Lung (tissue), 12 donors: ENCODE results near the gene POLR3G. TPM values are rescaled to one million over a fixed set of nuclear protein-coding genes. Genes with fewer than 3 reads are reported as not detected.

ENCODE experiments used
- ATAC-seq: fragments of 200-7000 bp; cut with Tn5 transposase; one replicate; pipeline ENCODE4 v1.9.1; 2020; ENCODE audit warnings: moderate number of reproducible peaks; ENCODE audit not compliant: insufficient read depth, low FRiP score
- DNase-seq, 3 donors: peaks; one replicate each; pipeline ENCODE4 v3.0.0-alpha.2; 2013 to 2017
- H3K27ac ChIP-seq, 2 donors: one replicate each; pipeline ENCODE4 v1.5.1; 2013; ENCODE audit warnings: mild to moderate bottlenecking in 2 of 2, moderate library complexity in 2 of 2, control low read depth in 1 of 2, inconsistent platforms in 1 of 2, low read depth in 1 of 2, low read length in 1 of 2
- H3K27me3 ChIP-seq, 3 donors: one replicate each; pipeline ENCODE4 v1.5.1; 2013; ENCODE audit warnings: low read length in 2 of 3; ENCODE audit not compliant: control insufficient read depth in 3 of 3, insufficient read depth in 3 of 3
- H3K36me3 ChIP-seq, 4 donors: one replicate each; pipeline ENCODE4 v1.5.1; 2013; ENCODE audit warnings: low read length in 4 of 4, mild to moderate bottlenecking in 1 of 4, moderate library complexity in 1 of 4; ENCODE audit not compliant: control insufficient read depth in 4 of 4, insufficient read depth in 4 of 4
- H3K4me1 ChIP-seq, 5 donors: one replicate each; pipeline ENCODE4 v1.5.1; 2013; ENCODE audit warnings: low read length in 5 of 5, mild to moderate bottlenecking in 2 of 5, moderate library complexity in 1 of 5; ENCODE audit not compliant: control insufficient read depth in 5 of 5, insufficient read depth in 5 of 5
- H3K4me3 ChIP-seq: one replicate; pipeline ENCODE4 v1.5.1; 2013; ENCODE audit warnings: mild to moderate bottlenecking, control low read depth, moderate library complexity
- H3K9ac ChIP-seq, 2 donors: one replicate each; pipeline ENCODE4 v1.5.1; 2013; ENCODE audit warnings: low read length in 2 of 2, control low read depth in 1 of 2; ENCODE audit not compliant: insufficient read depth in 1 of 2
- H3K9me3 ChIP-seq, 4 donors: one replicate each; pipeline ENCODE4 v1.5.1; 2013; ENCODE audit warnings: low read length in 3 of 4, mild to moderate bottlenecking in 1 of 4, moderate library complexity in 1 of 4; ENCODE audit not compliant: control insufficient read depth in 4 of 4, insufficient read depth in 3 of 4
- WGBS, 2 donors: extraction: QIAGEN DNeasy Blood & Tissue Kit; methylation state at CpG; one replicate each; pipeline ENCODE4 v1.1.7; 2013; 5-methylcytosine and 5-hydroxymethylcytosine counted together
- polyA plus RNA-seq, 2 donors: library from polyadenylated mRNA; stranded (reverse); fragments of 200-250 nt; gene quantifications; one replicate each; pipeline ENCODE4 v1.2.1, GENCODE V29; 2013
- total RNA-seq, 2 donors: library from RNA; depleted of rRNA in 1 of 2; stranded (reverse); fragments of >200 nt in 1 of 2; gene quantifications; one replicate each; pipeline ENCODE4 v1.2.1, GENCODE V29; 2014 to 2021
- TF ChIP-seq, protein P1 (sequence below): IDR thresholded peaks from 2 replicates; pipeline ENCODE4 v1.5.1; 2012; ENCODE audit warnings: mild to moderate bottlenecking; ENCODE audit errors: control extremely low read depth, extremely low read depth
- donor health status: control.
- donor health status: control.
- donor health status: Bipolar disorder and iron deficiency.
- donor health status: healthy.
- donor health status: DM: yes; HTN: yes; CAD: no.

POLR3G gene
- total and polyA plus RNA-seq, 4 donors = 1.1 to 1.3 (median 1.3) TPM

DNA sequence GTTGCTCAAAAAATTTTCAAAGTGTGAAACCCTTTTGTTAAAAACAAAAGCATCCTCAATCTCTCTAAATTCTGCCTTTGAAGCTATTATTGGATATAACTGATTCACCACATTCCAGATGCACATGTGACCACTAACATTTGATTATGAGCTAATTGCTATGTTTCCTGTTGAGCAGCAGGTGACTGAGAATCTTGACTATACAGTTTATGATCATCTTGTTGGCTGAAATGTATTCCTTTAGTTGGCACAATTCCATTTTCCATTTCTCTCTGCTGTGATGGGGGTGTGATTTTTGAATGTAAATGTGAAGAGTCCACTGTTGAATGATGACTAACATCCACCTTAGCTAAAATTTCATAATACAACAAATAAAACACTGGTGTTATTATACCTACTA is 44.0 kb downstream of the POLR3G start:
- Histone ChIP-seq H3K27me3 (no peaks in the 10 kb centered on the region), H3K9ac (no peak overlapping the region), H3K9me3 (no peaks in the 10 kb centered on the region), H3K36me3 (peaks cover 4 to 23% (median 11%) of the 10 kb centered on the region in 4 donors), H3K4me3 (no peak overlapping the region), H3K27ac (no peak overlapping the region), H3K4me1 (peaks cover 0 to 10% (median 0%) of the 10 kb centered on the region in 5 donors)
- ATAC-seq = no peak
- TF ChIP-seq, protein P1, sequence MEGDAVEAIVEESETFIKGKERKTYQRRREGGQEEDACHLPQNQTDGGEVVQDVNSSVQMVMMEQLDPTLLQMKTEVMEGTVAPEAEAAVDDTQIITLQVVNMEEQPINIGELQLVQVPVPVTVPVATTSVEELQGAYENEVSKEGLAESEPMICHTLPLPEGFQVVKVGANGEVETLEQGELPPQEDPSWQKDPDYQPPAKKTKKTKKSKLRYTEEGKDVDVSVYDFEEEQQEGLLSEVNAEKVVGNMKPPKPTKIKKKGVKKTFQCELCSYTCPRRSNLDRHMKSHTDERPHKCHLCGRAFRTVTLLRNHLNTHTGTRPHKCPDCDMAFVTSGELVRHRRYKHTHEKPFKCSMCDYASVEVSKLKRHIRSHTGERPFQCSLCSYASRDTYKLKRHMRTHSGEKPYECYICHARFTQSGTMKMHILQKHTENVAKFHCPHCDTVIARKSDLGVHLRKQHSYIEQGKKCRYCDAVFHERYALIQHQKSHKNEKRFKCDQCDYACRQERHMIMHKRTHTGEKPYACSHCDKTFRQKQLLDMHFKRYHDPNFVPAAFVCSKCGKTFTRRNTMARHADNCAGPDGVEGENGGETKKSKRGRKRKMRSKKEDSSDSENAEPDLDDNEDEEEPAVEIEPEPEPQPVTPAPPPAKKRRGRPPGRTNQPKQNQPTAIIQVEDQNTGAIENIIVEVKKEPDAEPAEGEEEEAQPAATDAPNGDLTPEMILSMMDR = no peak
- DNase-seq = no peak

DNA sequence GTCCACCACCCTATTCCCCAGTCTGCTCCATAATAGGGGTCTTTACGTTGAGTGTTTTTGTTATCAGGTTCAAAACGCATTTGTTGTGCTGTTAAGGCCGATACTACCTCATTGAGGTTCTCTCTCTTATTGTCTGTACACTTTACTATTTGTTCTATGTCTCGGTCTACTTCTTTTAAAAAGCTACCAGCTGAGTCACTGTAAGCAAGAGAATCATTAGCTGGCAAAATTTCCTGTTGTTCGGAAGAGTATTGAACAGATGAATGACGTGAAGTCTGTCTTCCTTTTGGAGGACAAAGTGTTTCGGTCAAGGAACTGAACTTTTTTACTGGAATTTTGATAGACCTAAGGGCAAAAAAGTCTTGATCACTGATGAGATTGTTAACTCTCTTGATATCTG is 44.4 kb downstream of the POLR3G start:
- Histone ChIP-seq H3K9ac (no peak overlapping the region), H3K36me3 (peaks cover 4 to 27% (median 11%) of the 10 kb centered on the region in 4 donors), H3K27ac (no peak overlapping the region), H3K9me3 (no peaks in the 10 kb centered on the region), H3K4me1 (peaks cover 0 to 10% (median 0%) of the 10 kb centered on the region in 5 donors), H3K4me3 (no peak overlapping the region), H3K27me3 (no peaks in the 10 kb centered on the region)
- 95% methylated on average over 7 of the region's 7 CpGs for WGBS, 2 donors
- TF ChIP-seq, protein P1 = no peak
- DNase-seq = no peak
- no peak for ATAC-seq

DNA sequence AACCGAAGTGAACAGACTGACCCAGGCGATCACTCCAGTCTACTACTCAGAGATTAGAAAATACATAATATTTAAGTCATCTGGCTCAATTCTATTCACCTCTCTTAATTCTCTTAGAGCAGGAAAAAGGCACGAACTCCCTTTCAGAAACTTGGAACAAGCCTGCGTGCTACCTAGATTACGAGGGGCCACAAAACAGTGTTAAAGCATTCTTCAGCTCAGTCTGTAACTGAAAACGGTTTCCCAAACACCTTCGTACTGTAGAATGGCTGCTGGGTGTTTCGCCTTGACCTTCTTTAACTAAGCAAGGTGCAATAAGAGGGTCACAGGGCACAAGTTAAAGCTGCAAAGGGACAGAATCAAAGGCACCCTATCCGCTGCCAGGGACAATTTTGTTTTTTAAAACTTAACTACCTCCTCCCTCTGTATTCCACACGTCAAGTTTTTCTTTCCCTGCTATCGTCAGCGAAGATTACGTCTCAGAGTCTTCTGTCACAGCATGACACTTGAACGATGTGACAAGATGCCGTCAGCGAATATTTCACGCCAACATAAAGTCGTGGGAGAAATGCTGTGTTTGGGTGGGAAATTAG is 54.0 kb downstream of the POLR3G start:
- H3K27me3 ChIP-seq = peaks cover 0 to 7% (median 3%) of the 10 kb centered on the region in 3 donors
- H3K4me1 ChIP-seq = peaks cover 0 to 17% (median 3%) of the 10 kb centered on the region in 5 donors
- H3K4me3 ChIP-seq = peak overlapping the region; percentile 97
- peak overlapping the region; percentile 98 for H3K27ac ChIP-seq
- peaks cover 0 to 9% (median 5%) of the 10 kb centered on the region in 4 donors for H3K36me3 ChIP-seq
- H3K9me3 ChIP-seq = no peaks in the 10 kb centered on the region
- peak in 2 of 3 donors; percentile 50 to 67 for DNase-seq
- TF ChIP-seq, protein P1 = no peak
- no peak for ATAC-seq
- 5 to 10% methylated on average over 18 of the region's 18 CpGs for WGBS, 2 donors
- peak overlapping the region; percentile 90 to 95 for H3K9ac ChIP-seq
